MM.1S (cell line): ENCODE data around the gene SGCD.
A peak's percentile ranks its signal among the peaks of the same experiment; 100 is the strongest.

Experiments
- DNase-seq: peaks from one replicate; pipeline ENCODE4 v3.0.0-alpha.2; 2015
- H2AFZ ChIP-seq: fragments of 300-600 bp; sonication (generic); 2 replicates; pipeline ENCODE4 v1.6.0; 2016; ENCODE audit warnings: antibody characterized with exemption, low read length
- H3F3A ChIP-seq: fragments of 300-600 bp; sonication (generic); 2 replicates; pipeline ENCODE4 v1.6.1; 2016; ENCODE audit warnings: mild to moderate bottlenecking, antibody characterized with exemption, low read length, moderate library complexity, mixed read lengths; ENCODE audit not compliant: insufficient read depth
- H3K27ac ChIP-seq: fragments of 300-600 bp; sonication (generic); 2 replicates; pipeline ENCODE4 v1.5.1; 2016; ENCODE audit warnings: mild to moderate bottlenecking, low read length
- H3K27me3 ChIP-seq: fragments of 300-600 bp; sonication (generic); replicated peaks from 2 replicates; pipeline ENCODE4 v1.6.0; 2016; ENCODE audit warnings: low read length; ENCODE audit not compliant: insufficient read depth
- H3K36me3 ChIP-seq: fragments of 300-600 bp; sonication (generic); replicated peaks from 2 replicates; pipeline ENCODE4 v1.6.1; 2016; ENCODE audit warnings: mild to moderate bottlenecking, low read length, mixed read lengths; ENCODE audit not compliant: insufficient read depth
- H3K4me1 ChIP-seq: fragments of 300-600 bp; sonication (generic); 2 replicates; pipeline ENCODE4 v1.6.1; 2016; ENCODE audit warnings: low read length, mixed read lengths
- H3K4me2 ChIP-seq: fragments of 300-600 bp; sonication (generic); 2 replicates; pipeline ENCODE4 v1.6.0; 2016; ENCODE audit warnings: low read depth, low read length
- H3K4me3 ChIP-seq: fragments of 300-600 bp; sonication (generic); 2 replicates; pipeline ENCODE4 v1.5.1; 2016; ENCODE audit warnings: low read length, mixed read lengths
- H3K79me2 ChIP-seq: fragments of 300-600 bp; sonication (generic); 2 replicates; pipeline ENCODE4 v1.6.1; 2016; ENCODE audit warnings: mixed run types, low read length, mixed read lengths
- H3K9ac ChIP-seq: fragments of 300-600 bp; sonication (generic); 2 replicates; pipeline ENCODE4 v1.6.1; 2016; ENCODE audit warnings: low read length, mixed read lengths
- H3K9me2 ChIP-seq: fragments of 300-600 bp; sonication (generic); replicated peaks from 2 replicates; pipeline ENCODE4 v1.6.1; 2016; ENCODE audit warnings: mild to moderate bottlenecking, low read length, mixed read lengths; ENCODE audit not compliant: insufficient read depth
- H3K9me3 ChIP-seq: fragments of 300-600 bp; sonication (generic); replicated peaks from 2 replicates; pipeline ENCODE4 v1.6.1; 2016; ENCODE audit warnings: mild to moderate bottlenecking, low read length, mixed read lengths; ENCODE audit not compliant: insufficient read depth
- H4K20me1 ChIP-seq: fragments of 300-600 bp; sonication (generic); 2 replicates; pipeline ENCODE4 v1.6.1; 2016; ENCODE audit warnings: mild to moderate bottlenecking, low read length, moderate library complexity, mixed read lengths; ENCODE audit not compliant: insufficient read depth
- CTCF ChIP-seq: fragments of 300-600 bp; sonication (generic); IDR thresholded peaks from 2 replicates; pipeline ENCODE4 v1.5.1; 2016; ENCODE audit warnings: antibody characterized with exemption, low read length, mixed read lengths
- EZH2 ChIP-seq: fragments of 300-600 bp; sonication (generic); optimal IDR thresholded peaks from 2 replicates; pipeline ENCODE3; 2017; ENCODE audit warnings: low read depth, mild to moderate bottlenecking, antibody characterized with exemption, low read length, mixed read lengths
- EZH2phosphoT487 ChIP-seq: fragments of 300-600 bp; sonication (generic); IDR thresholded peaks from 2 replicates; pipeline ENCODE4 v1.6.1; 2018; ENCODE audit warnings: antibody characterized with exemption, low read length

The SGCD gene

GRCh38 chr5:156741516-156741915, 414.6 kb downstream of the SGCD start:
- no peak overlapping the region for H3K4me3 ChIP-seq
- no peaks in the 10 kb centered on the region for H3K79me2 ChIP-seq
- no peaks in the 10 kb centered on the region for H3K9me3 ChIP-seq
- no peaks in the 10 kb centered on the region for H4K20me1 ChIP-seq
- no peak for TF ChIP-seq EZH2phosphoT487
- no peak for TF ChIP-seq EZH2
- no peak for TF ChIP-seq CTCF
- no peaks in the 10 kb centered on the region for H3K4me1 ChIP-seq
- no peak for DNase-seq
- H3K27ac ChIP-seq: no peak overlapping the region
- no peak overlapping the region for H3K9ac ChIP-seq
- H3K9me2 ChIP-seq: no peaks in the 10 kb centered on the region
- H3K4me2 ChIP-seq: no peak overlapping the region
- no peaks in the 10 kb centered on the region for H3K27me3 ChIP-seq
- no peak overlapping the region for H2AFZ ChIP-seq
- H3K36me3 ChIP-seq: no peaks in the 10 kb centered on the region
- no peaks in the 10 kb centered on the region for H3F3A ChIP-seq

GRCh38 chr5:156753846-156754245, 426.9 kb downstream of the SGCD start:
- Histone ChIP-seq H2AFZ (no peak overlapping the region), H3K9me2 (no peaks in the 10 kb centered on the region), H3K4me2 (no peak overlapping the region), H3K27ac (no peak overlapping the region), H3K36me3 (no peaks in the 10 kb centered on the region), H3K79me2 (no peaks in the 10 kb centered on the region), H3K9me3 (no peaks in the 10 kb centered on the region), H3F3A (no peaks in the 10 kb centered on the region), H3K4me1 (peaks cover 15% of the 10 kb centered on the region), H4K20me1 (no peaks in the 10 kb centered on the region), H3K9ac (no peak overlapping the region), H3K4me3 (no peak overlapping the region), H3K27me3 (no peaks in the 10 kb centered on the region)
- no peak for TF ChIP-seq EZH2
- TF ChIP-seq CTCF: no peak
- TF ChIP-seq EZH2phosphoT487: no peak
- DNase-seq: no peak

GRCh38 chr5:156755421-156756087, 428.6 kb downstream of the SGCD start:
- no peak overlapping the region for H3K4me3 ChIP-seq
- H3K79me2 ChIP-seq: no peaks in the 10 kb centered on the region
- H3K4me2 ChIP-seq: peak overlapping the region; percentile 17; the same call in 1 of the 2 replicates
- peaks cover 15% of the 10 kb centered on the region for H3K4me1 ChIP-seq
- DNase-seq: peak; percentile 89
- H2AFZ ChIP-seq: no peak overlapping the region
- H4K20me1 ChIP-seq: no peaks in the 10 kb centered on the region
- no peaks in the 10 kb centered on the region for H3K27me3 ChIP-seq
- H3F3A ChIP-seq: no peaks in the 10 kb centered on the region
- H3K9me2 ChIP-seq: no peaks in the 10 kb centered on the region
- H3K9me3 ChIP-seq: no peaks in the 10 kb centered on the region
- TF ChIP-seq CTCF: no peak
- TF ChIP-seq EZH2: no peak
- TF ChIP-seq EZH2phosphoT487: no peak
- no peak overlapping the region for H3K9ac ChIP-seq
- H3K36me3 ChIP-seq: no peaks in the 10 kb centered on the region
- H3K27ac ChIP-seq: no peak overlapping the region
